Natural killer cell (primary cell): ENCODE data around the gene CDC45. TPM values are rescaled to one million over a fixed set of nuclear protein-coding genes. Genes with fewer than 3 reads are reported as not detected.

Experiments used
- ATAC-seq, 3 donors: fragments of 150-1000 bp in 2 of 3; fragments of 200-7000 bp in 1 of 3; cut with Tn5 transposase; 1 replicate in 1 of 3; 2 replicates in 2 of 3; pipeline ENCODE4 v1.10.0; 2021; ENCODE audit warnings: mild to moderate bottlenecking in 2 of 3, moderate library complexity in 2 of 3
- DNase-seq, 2 donors: peaks; one replicate each; pipeline versions ENCODE4 v3.0.0 to v3.0.0-alpha.2; 2013 to 2021; ENCODE audit warnings: mixed read lengths in 1 of 2
- H3K27ac ChIP-seq: one replicate; pipeline ENCODE4 v1.5.1; 2013; ENCODE audit warnings: mild to moderate bottlenecking, low read length
- H3K27me3 ChIP-seq: one replicate; pipeline ENCODE4 v1.6.1; 2013; ENCODE audit warnings: low read length; ENCODE audit not compliant: control insufficient read depth, insufficient read depth
- H3K36me3 ChIP-seq: one replicate; pipeline ENCODE4 v1.6.1; 2013; ENCODE audit warnings: low read length; ENCODE audit not compliant: control insufficient read depth, insufficient read depth
- H3K4me1 ChIP-seq: one replicate; pipeline ENCODE4 v1.6.1; 2013; ENCODE audit warnings: low read length; ENCODE audit not compliant: control insufficient read depth, insufficient read depth
- H3K4me3 ChIP-seq: one replicate; pipeline ENCODE4 v1.5.1; 2013; ENCODE audit warnings: low read length
- H3K9me3 ChIP-seq: one replicate; pipeline ENCODE4 v1.6.1; 2013; ENCODE audit warnings: low read length; ENCODE audit not compliant: control insufficient read depth, insufficient read depth
- H3K27ac Mint-ChIP-seq, 2 donors: one replicate each; pipeline ENCODE4 v1.8.0; 2022; ENCODE audit warnings: mild to moderate bottlenecking in 2 of 2, mixed read lengths in 2 of 2, moderate library complexity in 1 of 2
- H3K27me3 Mint-ChIP-seq, 2 donors: one replicate each; pipeline ENCODE4 v1.8.0; 2022; ENCODE audit warnings: low read depth in 2 of 2, mixed read lengths in 2 of 2
- H3K36me3 Mint-ChIP-seq: one replicate; pipeline ENCODE4 v1.8.0; 2022; ENCODE audit warnings: mixed read lengths
- H3K4me1 Mint-ChIP-seq, 2 donors: one replicate each; pipeline ENCODE4 v1.8.0; 2022; ENCODE audit warnings: mixed read lengths in 2 of 2
- H3K4me3 Mint-ChIP-seq: one replicate; pipeline ENCODE4 v1.8.0; 2022; ENCODE audit warnings: mild to moderate bottlenecking, moderate library complexity, mixed read lengths
- H3K9me3 Mint-ChIP-seq, 2 donors: one replicate each; pipeline ENCODE4 v1.8.0; 2022; ENCODE audit warnings: mixed read lengths in 2 of 2
- WGBS: methylation state at CpG from one replicate; pipeline ENCODE4 v1.1.7; 2013; ENCODE audit warnings: missing lambda C conversion rate; ENCODE audit not compliant: insufficient coverage; 5-methylcytosine and 5-hydroxymethylcytosine counted together
- intact Hi-C: fragments of 100-400 bp; cut with micrococcal nuclease; formaldehyde crosslinking; loops from one replicate; pipeline ENCODE4 v1.14.2; 2022
- total RNA-seq, 4 donors: library from RNA; stranded (reverse); fragments of 120-200 nt in 1 of 4; gene quantifications; one replicate each; pipeline versions ENCODE4 v1.2.3 to v1.2.4, GENCODE V29; 2013 to 2022
- TF ChIP-seq, protein P1 (sequence below): fragments of 200-600 bp; IDR thresholded peaks from one replicate; pipeline ENCODE4 v1.8.0; 2022; ENCODE audit warnings: antibody characterized with exemption

Gene CDC45
- total RNA-seq, 3 donors from 2014 or later (not counting 1 experiment from before 2014, with no cell fraction given), result 1.6 to 4.8 (median 3.3) TPM

GRCh38 chr22:19549428-19549827 is 69.7 kb downstream of the CDC45 start:
- no peak overlapping the region for H3K27ac ChIP-seq
- H3K36me3 ChIP-seq, result no peaks in the 10 kb centered on the region
- intact Hi-C loops, result no loop called here
- Mint-ChIP-seq H3K27ac (no peak overlapping the region), H3K36me3 (no peaks in the 10 kb centered on the region), H3K27me3 (peaks cover 5 to 12% of the 10 kb centered on the region in 2 donors), H3K9me3 (no peaks in the 10 kb centered on the region), H3K4me3 (no peak overlapping the region), H3K4me1 (no peaks in the 10 kb centered on the region)
- no peak for DNase-seq
- ATAC-seq, result no peak
- no peak overlapping the region for H3K4me3 ChIP-seq
- H3K9me3 ChIP-seq, result no peaks in the 10 kb centered on the region
- TF ChIP-seq, protein P1, sequence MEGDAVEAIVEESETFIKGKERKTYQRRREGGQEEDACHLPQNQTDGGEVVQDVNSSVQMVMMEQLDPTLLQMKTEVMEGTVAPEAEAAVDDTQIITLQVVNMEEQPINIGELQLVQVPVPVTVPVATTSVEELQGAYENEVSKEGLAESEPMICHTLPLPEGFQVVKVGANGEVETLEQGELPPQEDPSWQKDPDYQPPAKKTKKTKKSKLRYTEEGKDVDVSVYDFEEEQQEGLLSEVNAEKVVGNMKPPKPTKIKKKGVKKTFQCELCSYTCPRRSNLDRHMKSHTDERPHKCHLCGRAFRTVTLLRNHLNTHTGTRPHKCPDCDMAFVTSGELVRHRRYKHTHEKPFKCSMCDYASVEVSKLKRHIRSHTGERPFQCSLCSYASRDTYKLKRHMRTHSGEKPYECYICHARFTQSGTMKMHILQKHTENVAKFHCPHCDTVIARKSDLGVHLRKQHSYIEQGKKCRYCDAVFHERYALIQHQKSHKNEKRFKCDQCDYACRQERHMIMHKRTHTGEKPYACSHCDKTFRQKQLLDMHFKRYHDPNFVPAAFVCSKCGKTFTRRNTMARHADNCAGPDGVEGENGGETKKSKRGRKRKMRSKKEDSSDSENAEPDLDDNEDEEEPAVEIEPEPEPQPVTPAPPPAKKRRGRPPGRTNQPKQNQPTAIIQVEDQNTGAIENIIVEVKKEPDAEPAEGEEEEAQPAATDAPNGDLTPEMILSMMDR, result no peak
- H3K27me3 ChIP-seq, result no peaks in the 10 kb centered on the region
- H3K4me1 ChIP-seq, result no peaks in the 10 kb centered on the region
- WGBS, result 87% methylated on average over 7 of the region's 7 CpGs

DNA sequence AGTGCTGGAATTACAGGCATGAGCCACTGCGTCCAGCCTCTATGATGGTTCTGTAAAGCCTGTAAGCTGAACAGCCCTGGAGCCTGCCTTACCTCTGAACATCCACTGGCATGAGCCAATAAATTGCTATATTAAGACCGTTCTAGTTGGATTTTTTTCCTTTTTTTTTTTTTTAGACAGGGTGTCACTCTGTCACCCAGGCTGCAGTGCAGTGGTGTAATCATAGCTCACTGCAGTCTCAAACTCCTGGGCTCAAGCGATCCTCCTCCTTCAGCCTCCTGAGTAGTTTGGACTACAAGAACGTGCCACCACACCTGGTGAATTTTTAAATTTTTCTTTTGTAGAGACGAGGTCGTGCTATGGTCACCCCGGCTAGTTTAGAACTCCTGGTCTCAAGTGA is 70.7 kb downstream of the CDC45 start:
- no peaks in the 10 kb centered on the region for H3K9me3 Mint-ChIP-seq
- no peaks in the 10 kb centered on the region for H3K4me1 Mint-ChIP-seq

GRCh38 chr22:19553201-19553600 is 73.5 kb downstream of the CDC45 start:
- H3K9me3 ChIP-seq, result no peaks in the 10 kb centered on the region
- Mint-ChIP-seq H3K27me3 (peaks cover 6 to 9% of the 10 kb centered on the region in 2 donors), H3K9me3 (no peaks in the 10 kb centered on the region), H3K27ac (no peak overlapping the region), H3K36me3 (no peaks in the 10 kb centered on the region), H3K4me1 (no peaks in the 10 kb centered on the region), H3K4me3 (no peak overlapping the region)
- H3K27ac ChIP-seq, result no peak overlapping the region
- no peak overlapping the region for H3K4me3 ChIP-seq
- DNase-seq (no peak), ATAC-seq (no peak)
- no peaks in the 10 kb centered on the region for H3K4me1 ChIP-seq
- H3K27me3 ChIP-seq, result no peaks in the 10 kb centered on the region
- H3K36me3 ChIP-seq, result no peaks in the 10 kb centered on the region
- TF ChIP-seq, protein P1, result no peak
- intact Hi-C loops, result no loop called here
- 77% methylated on average over 2 of the region's 2 CpGs for WGBS

More for the DNA sequence above, 70.7 kb downstream of the CDC45 start:
- Mint-ChIP-seq H3K36me3 (no peaks in the 10 kb centered on the region), H3K4me3 (no peak overlapping the region), H3K27ac (no peak overlapping the region), H3K27me3 (peaks cover 6 to 13% of the 10 kb centered on the region in 2 donors)
- no peak overlapping the region for H3K27ac ChIP-seq
- intact Hi-C loops, result no loop called here
- TF ChIP-seq, protein P1, result no peak
- H3K4me3 ChIP-seq, result no peak overlapping the region
- no peak for DNase-seq
- H3K27me3 ChIP-seq, result no peaks in the 10 kb centered on the region
- no peaks in the 10 kb centered on the region for H3K4me1 ChIP-seq
- H3K36me3 ChIP-seq, result no peaks in the 10 kb centered on the region
- WGBS, result 81% methylated on average over 7 of the region's 7 CpGs
- no peaks in the 10 kb centered on the region for H3K9me3 ChIP-seq
- no peak for ATAC-seq

DNA sequence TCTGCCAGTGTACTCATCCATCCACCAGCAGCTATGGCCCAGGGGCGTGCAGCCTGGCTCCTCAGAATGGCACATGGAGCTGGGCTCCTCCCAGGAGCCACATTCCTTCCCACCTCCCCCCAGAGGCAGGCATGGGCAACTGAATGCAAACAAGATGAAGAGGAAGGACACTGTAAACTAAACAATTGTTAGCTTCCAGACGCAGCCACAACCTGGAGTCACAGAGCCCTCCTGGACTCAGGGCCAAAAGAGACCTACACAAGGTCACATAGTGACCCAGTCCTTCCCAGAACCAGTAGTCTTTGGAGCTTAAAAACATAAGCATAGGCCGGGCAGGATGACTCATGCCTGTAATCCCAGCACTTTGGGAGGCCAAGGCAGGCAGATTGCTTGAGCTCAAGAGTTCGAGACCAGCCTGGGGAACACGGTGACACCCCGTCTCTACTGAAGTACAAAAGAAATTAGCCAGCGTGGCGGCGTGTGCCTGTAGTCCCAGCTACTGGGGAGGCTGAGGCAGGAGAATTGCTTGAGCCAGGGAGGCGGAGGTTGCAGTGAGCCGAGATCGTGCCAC is 75.2 kb downstream of the CDC45 start:
- no peak overlapping the region for H3K4me3 Mint-ChIP-seq
- TF ChIP-seq, protein P1, result no peak
- DNase-seq (no peak), ATAC-seq (no peak)
- no peak overlapping the region for H3K27ac Mint-ChIP-seq
- Histone ChIP-seq H3K4me3 (no peak overlapping the region), H3K36me3 (no peaks in the 10 kb centered on the region), H3K27ac (no peak overlapping the region), H3K27me3 (no peaks in the 10 kb centered on the region), H3K9me3 (no peaks in the 10 kb centered on the region), H3K4me1 (no peaks in the 10 kb centered on the region)
- H3K27me3 Mint-ChIP-seq, result peaks cover 6 to 9% of the 10 kb centered on the region in 2 donors
- intact Hi-C loops, result no loop called here
- no peaks in the 10 kb centered on the region for H3K4me1 Mint-ChIP-seq
- no peaks in the 10 kb centered on the region for H3K9me3 Mint-ChIP-seq
- H3K36me3 Mint-ChIP-seq, result no peaks in the 10 kb centered on the region
- WGBS, result 94% methylated on average over 12 of the region's 12 CpGs
